Adrenal gland (tissue), 12 donors: Measurements from ENCODE around the gene TBC1D22A. TPM values are rescaled to one million over a fixed set of nuclear protein-coding genes. Genes with fewer than 3 reads are reported as not detected.

Source experiments
- DNase-seq, 7 donors: peaks; one replicate each; pipeline ENCODE4 v3.0.0-alpha.2; 2019 to 2020
- H3K27ac ChIP-seq, 5 donors: fragments of 200-600 bp; sonication (generic) in 4 of 5; 1 replicate in 3 of 5; 2 replicates in 2 of 5; pipeline versions ENCODE4 v1.5.1 to v1.8.0; 2016 to 2020; ENCODE audit warnings: mild to moderate bottlenecking in 1 of 5
- H3K27me3 ChIP-seq: fragments of 200-600 bp; 2 replicates; pipeline ENCODE4 v1.8.0; 2021
- H3K36me3 ChIP-seq, 2 donors: fragments of 200-600 bp; replicated peaks in 1 of 2; 1 replicate in 1 of 2; 2 replicates in 1 of 2; pipeline versions ENCODE4 v1.5.1 to v1.8.0; 2018 to 2022
- H3K4me1 ChIP-seq, 2 donors: fragments of 200-600 bp; replicated peaks in 1 of 2; 1 replicate in 1 of 2; 2 replicates in 1 of 2; pipeline versions ENCODE4 v1.5.1 to v1.8.0; 2018 to 2021
- H3K4me3 ChIP-seq, 4 donors: fragments of 200-600 bp; sonication (generic) in 3 of 4; one replicate each; pipeline ENCODE4 v1.5.1; 2016 to 2018
- H3K9me3 ChIP-seq, 3 donors: fragments of 200-600 bp; sonication (generic) in 1 of 3; replicated peaks in 1 of 3; 1 replicate in 2 of 3; 2 replicates in 1 of 3; pipeline versions ENCODE4 v1.5.1 to v1.8.0; 2016 to 2021
- POLR2A ChIP-seq, 2 donors: fragments of 450-650 bp; IDR thresholded peaks; one replicate each; pipeline ENCODE4 v1.6.1; 2017; ENCODE audit warnings: antibody characterized with exemption in 2 of 2, mild to moderate bottlenecking in 2 of 2, moderate library complexity in 1 of 2
- WGBS, 4 donors: extraction: QIAGEN DNeasy Blood & Tissue Kit in 2 of 4; methylation state at CpG; one replicate each; pipeline versions ENCODE4 v1.1.5 to v1.1.7; 2013 to 2017; 5-methylcytosine and 5-hydroxymethylcytosine counted together
- intact Hi-C, 2 donors: fragments of 100-400 bp; cut with DNase I; formaldehyde crosslinking; loops; one replicate each; pipeline versions ENCODE4 v1.14.1 to v1.15.0; 2022 to 2023
- polyA plus RNA-seq, 3 donors: library from polyadenylated mRNA; stranded (reverse); fragments of 200-250 nt in 2 of 3; fragments of 350-450 nt in 1 of 3; fragmentation: Illumina TruSeq in 1 of 3; extraction: RNeasy Lipid Tissue Mini Kit (QIAGEN cat#74804) in 1 of 3; gene quantifications; one replicate each; pipeline ENCODE4 v1.2.3, GENCODE V29; 2013 to 2014
- total RNA-seq, 9 donors: library from RNA; depleted of rRNA in 4 of 9; stranded (reverse); fragments of >200 nt in 4 of 9; fragments of 120-200 nt in 1 of 9; fragmentation: NEBNext Ultra II Directional in 1 of 9; extraction: Animal tissue kit (Norgen Biotek cat#: 25700) in 1 of 9; gene quantifications; one replicate each; pipeline versions ENCODE4 v1.1.0 to v1.2.4, GENCODE V29; 2013 to 2023
- TF ChIP-seq, protein P1 (sequence below), 6 experiments: fragments of 450-650 bp in 4 of 6; fragments of 200-600 bp in 2 of 6; sonication (generic) in 1 of 6; IDR thresholded peaks; 1 replicate in 5 of 6; 2 replicates in 1 of 6; pipeline versions ENCODE4 v1.5.1 to v1.8.0; 2016 to 2021; ENCODE audit warnings: antibody characterized with exemption in 6 of 6, mild to moderate bottlenecking in 2 of 6, moderate library complexity in 1 of 6
- donor health status: healthy with polysubstance abuse.
- donor health status: Bipolar disorder and iron deficiency.
- donor health status: DM: yes; HTN: yes; CAD: no.
- donor health status: DM: no; HTN: no; CAD: no.
- donor health status: DM: no; HTN: no; CAD: no.
- donor health status: DM: yes; HTN: yes; CAD: no.

Gene TBC1D22A
- total and polyA plus RNA-seq, 12 donors = 11.5 to 44.2 (median 28.1) TPM

DNA sequence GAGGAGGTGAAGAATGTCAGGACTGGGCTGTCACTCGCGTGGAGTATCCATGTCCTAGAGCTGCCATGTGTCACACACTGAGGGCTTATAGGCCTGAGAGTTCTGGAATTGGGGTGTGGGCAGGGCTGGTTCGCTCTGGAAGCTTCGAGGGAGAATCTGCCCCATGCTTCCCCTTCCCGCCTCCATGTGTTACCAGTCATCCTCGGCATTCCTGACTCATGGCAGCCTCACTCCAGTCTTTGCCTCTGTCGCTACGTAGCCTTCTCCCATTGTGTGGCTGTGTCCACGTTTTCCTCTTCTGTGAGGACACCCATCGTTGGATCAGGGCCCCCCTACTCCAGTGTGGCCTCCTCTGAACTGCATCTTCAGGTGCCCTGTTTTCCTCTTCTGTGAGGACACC is 301.2 kb downstream of the TBC1D22A start:
- intact Hi-C loops = no loop called here
- H3K27ac ChIP-seq = no peak overlapping the region
- WGBS, 4 donors = 83 to 100% (median 97%) methylated on average over 6 to 10 of the region's 10 CpGs
- TF ChIP-seq POLR2A (IDR thresholded peaks at IDR 0.05) = no peak
- TF ChIP-seq, protein P1, sequence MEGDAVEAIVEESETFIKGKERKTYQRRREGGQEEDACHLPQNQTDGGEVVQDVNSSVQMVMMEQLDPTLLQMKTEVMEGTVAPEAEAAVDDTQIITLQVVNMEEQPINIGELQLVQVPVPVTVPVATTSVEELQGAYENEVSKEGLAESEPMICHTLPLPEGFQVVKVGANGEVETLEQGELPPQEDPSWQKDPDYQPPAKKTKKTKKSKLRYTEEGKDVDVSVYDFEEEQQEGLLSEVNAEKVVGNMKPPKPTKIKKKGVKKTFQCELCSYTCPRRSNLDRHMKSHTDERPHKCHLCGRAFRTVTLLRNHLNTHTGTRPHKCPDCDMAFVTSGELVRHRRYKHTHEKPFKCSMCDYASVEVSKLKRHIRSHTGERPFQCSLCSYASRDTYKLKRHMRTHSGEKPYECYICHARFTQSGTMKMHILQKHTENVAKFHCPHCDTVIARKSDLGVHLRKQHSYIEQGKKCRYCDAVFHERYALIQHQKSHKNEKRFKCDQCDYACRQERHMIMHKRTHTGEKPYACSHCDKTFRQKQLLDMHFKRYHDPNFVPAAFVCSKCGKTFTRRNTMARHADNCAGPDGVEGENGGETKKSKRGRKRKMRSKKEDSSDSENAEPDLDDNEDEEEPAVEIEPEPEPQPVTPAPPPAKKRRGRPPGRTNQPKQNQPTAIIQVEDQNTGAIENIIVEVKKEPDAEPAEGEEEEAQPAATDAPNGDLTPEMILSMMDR (IDR thresholded peaks at IDR 0.05) = no peak
- H3K4me1 ChIP-seq = no peaks in the 10 kb centered on the region
- no peaks in the 10 kb centered on the region for H3K36me3 ChIP-seq
- no peak overlapping the region for H3K4me3 ChIP-seq
- H3K9me3 ChIP-seq = no peaks in the 10 kb centered on the region
- DNase-seq = no peak
- no peaks in the 10 kb centered on the region for H3K27me3 ChIP-seq

DNA sequence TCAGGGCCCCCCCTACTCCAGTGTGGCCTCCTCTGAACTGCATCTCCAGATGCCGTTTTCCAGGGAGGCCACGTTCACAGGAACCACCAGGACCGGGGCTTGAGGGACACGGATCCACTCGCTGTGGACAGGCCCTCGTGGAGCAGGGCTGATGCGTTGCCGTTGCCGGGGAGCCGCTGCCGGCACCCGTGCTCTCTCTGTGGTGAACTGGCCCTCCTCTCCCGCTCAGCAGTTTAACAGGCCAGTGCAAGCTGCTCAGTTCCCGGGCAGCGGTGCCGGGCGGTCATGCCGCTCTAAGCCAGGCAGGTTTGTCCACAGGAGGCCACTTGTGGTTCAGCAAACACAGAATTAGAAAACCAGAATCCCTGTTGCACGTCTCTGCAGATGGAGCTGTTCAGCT is 301.6 kb downstream of the TBC1D22A start:
- no peak for DNase-seq
- Histone ChIP-seq H3K27me3 (no peaks in the 10 kb centered on the region), H3K4me3 (no peak overlapping the region), H3K27ac (no peak overlapping the region), H3K4me1 (no peaks in the 10 kb centered on the region), H3K9me3 (no peaks in the 10 kb centered on the region), H3K36me3 (no peaks in the 10 kb centered on the region)
- 84 to 98% (median 90%) methylated on average over 6 to 19 of the region's 19 CpGs for WGBS, 4 donors
- intact Hi-C loops = no loop called here
- no peak for TF ChIP-seq POLR2A (IDR thresholded peaks at IDR 0.05)
- TF ChIP-seq, protein P1 (IDR thresholded peaks at IDR 0.05) = no peak

DNA sequence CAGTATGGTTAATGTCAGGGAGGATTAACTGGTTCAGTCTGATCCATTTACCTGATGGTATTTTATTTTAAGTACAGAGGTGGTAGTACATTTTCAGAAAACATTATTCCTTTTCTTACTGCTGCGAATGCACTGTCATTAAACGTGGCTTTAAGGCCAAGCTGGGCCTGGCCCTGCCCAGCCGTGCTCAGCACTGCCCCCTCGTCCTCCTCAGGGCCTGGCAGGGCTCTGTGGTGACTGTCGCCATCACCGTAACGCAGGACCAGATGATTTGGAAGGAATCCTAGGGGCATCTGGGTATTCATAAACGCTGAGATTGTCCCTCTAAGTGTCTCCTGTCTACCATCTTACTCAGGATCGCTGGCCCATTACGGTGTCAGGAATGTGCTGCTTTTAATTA is 302.0 kb downstream of the TBC1D22A start:
- no peak overlapping the region for H3K27ac ChIP-seq
- H3K36me3 ChIP-seq = no peaks in the 10 kb centered on the region
- WGBS, 4 donors = 70 to 94% (median 78%) methylated on average over 10 of the region's 10 CpGs
- TF ChIP-seq, protein P1 (IDR thresholded peaks at IDR 0.05) = no peak
- no peak for TF ChIP-seq POLR2A (IDR thresholded peaks at IDR 0.05)
- H3K4me3 ChIP-seq = no peak overlapping the region
- no peak for DNase-seq
- H3K9me3 ChIP-seq = no peaks in the 10 kb centered on the region
- no peaks in the 10 kb centered on the region for H3K27me3 ChIP-seq
- intact Hi-C loops = no loop called here
- no peaks in the 10 kb centered on the region for H3K4me1 ChIP-seq

DNA sequence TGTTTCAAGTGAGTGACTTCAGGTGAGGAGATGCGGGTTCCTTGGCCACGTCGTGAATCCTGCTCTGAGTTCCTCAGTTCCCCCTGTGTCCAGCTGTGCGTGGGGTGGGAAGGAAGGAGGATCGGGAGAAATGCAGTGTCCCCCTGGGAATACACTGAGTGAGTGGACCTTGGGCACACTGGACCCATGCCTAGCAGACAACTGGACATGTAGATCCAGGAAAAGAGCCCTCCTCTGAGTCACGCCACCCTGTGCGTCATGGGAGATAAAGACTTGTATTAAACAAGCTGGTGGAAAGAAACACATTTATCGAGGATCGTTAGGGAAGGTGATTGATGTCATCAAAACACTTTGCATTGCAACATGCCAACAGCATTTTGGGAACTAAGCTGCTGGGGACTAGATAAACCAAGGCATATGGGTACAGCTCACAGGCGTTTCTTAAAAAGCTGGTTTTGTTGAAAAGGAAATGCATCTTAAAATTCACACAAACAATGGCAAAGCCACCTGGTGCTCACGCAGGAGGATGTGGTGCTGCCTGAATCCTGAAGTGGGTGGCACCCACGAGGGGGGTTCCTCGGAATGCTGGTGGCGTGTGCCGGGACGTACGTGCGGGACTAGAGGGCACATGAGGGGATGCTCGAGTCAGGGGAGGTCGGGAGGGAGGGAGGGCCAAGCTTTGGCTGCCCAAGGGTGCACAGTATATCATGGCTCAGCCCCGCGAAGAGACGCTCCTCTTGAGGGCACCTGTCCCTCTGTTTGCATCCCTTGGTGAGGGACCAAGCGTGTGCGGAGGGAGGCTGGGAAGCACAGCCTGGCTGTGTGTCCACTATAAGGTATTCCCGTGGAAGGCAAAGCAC is 303.5 kb downstream of the TBC1D22A start:
- DNase-seq = peak in 6 of 7 donors; percentile 85 to 94 (median 91)
- TF ChIP-seq, protein P1 (IDR thresholded peaks at IDR 0.05) = no peak
- no peak for TF ChIP-seq POLR2A (IDR thresholded peaks at IDR 0.05)
- H3K9me3 ChIP-seq = no peaks in the 10 kb centered on the region
- H3K4me3 ChIP-seq = no peak overlapping the region
- no peaks in the 10 kb centered on the region for H3K27me3 ChIP-seq
- peak overlapping the region in 1 of 5 donors; percentile 23 for H3K27ac ChIP-seq
- intact Hi-C loops = no loop called here
- H3K36me3 ChIP-seq = no peaks in the 10 kb centered on the region
- WGBS, 4 donors = 77 to 89% (median 83%) methylated on average over 24 to 26 of the region's 26 CpGs
- H3K4me1 ChIP-seq = no peaks in the 10 kb centered on the region
